ENCODE data around the gene KIRREL1.

The KIRREL1 gene

DNA sequence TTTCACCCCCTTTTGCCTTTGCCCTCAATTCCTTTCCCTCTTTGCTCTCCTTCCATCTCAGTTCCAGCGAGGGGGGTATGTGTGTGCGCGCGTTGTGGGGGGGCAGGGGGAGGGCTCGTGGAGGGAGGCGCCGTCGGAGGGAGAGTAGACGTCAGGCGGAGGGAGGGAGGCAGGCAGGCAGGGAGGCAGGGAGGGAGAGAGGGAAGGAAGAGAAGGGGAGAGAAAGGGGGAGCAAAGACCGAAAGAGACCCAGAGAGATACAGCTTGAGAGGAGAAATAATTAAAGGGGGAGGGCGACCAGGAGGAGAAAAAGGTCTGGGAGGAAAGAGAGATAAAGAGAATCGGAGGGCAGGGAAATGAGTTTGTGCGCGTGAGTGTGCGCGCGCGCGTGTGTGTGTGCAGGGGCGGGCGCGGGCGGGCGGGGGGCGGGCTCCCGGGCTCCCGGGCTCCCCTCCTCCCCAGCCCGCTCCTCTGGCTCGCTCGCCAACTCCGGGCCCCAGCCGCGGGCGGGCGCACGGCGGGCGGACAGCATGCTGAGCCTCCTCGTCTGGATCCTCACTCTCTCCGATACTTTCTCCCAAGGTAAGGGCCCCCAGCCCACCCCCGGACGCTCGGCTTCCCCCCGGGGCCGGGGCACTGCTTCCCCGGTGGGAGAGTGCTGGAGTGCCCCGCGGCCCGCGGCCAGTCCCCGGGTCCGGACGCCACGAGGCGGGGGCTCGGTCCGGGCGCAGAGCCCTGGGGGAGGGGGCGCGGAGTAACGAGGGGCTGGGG, at the start of gene KIRREL1:
KIRREL1 (plus strand) TSS at position 499 of the 771 bp plus-strand sequence; CDS start at position 531, 32 bp downstream.
- no peak for DNase-seq

DNA sequence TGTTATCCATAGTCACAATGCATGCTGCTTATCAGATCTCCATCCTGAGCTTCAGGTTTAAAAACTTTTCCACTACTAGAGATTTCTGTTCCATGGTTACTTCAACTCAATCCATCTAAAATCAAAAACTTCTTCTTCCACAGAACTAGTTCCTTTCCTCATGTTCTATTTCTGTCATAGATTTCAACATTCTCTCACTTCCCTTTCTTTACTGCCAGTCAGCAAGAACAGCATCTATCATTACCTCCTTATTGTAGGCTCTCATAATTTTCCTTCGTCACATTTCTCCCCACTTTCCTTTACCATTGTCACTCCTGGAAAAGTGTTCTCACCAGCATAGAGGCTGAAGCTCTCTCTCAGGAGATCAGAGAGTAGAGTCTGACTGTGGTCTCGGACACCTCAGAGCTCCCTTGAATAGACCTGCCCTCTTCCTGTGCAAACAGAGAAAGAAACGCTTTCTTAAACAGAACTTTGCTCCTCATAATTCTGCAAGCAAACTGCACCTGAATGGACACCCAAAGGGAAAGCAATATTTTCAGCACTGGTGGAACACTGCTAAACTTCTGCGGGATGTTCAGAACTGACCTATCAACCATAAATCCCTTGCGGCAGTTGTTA, 48.7 kb upstream of the KIRREL1 start:
- DNase-seq: no peak

- DNase-seq: peak; percentile 4 to 36
These were observed 45.0 kb upstream of the KIRREL1 start for GRCh38 chr1:157948312-157949073.

DNA sequence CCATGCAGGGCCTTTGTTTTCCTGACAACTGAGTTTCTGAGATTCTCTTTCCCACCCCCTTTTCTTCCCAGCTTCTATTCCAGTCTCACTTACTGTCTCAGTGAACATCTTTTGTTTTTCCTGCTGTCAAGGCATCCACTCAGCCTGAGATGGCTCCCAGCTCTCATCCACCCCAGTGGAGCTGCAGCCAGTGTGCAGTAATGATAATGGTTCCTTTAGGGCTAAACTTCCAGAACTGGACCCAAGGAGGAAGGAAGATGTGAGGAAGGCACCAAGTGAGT, 44.4 kb upstream of the KIRREL1 start:
- DNase-seq: no peak

DNA sequence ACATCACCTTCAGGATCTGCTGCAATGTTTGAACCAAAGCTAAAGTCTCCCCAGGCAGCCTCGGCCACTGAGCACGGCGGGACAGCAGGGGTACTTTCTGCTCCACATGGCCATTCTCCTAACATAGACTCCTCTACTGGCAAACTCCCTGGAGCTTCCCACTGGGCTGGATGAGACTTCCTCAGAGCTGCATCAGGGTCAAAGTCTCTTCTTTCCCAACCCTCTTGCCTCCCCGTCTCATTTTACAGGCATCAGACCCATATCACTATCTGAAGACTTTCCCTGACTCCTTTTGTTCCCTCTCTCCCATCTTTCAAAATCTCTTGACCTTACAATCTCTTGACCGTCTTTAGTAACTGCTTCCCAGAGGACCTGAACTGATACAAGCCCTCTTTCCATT, 42.2 kb upstream of the KIRREL1 start:
- no peak for DNase-seq

DNA sequence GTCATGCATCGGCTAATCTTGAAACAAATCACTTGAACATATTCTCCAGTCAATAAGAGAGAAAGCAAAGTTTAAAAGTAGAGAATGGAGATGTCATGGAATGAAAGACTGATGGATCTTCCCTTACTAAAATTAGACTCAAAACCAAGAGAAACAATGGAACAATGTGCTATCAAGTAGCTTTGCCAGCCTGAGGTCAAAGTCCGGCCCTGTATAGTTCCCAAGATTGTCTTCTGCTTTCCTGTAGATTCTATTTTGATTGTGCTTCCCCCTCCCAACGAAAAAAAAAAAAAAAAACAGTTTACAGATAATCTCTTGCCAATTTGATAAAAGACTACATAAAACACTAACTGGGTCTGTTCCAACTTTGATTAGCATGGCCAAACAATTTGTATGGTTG, 40.8 kb upstream of the KIRREL1 start:
- DNase-seq: no peak

DNA sequence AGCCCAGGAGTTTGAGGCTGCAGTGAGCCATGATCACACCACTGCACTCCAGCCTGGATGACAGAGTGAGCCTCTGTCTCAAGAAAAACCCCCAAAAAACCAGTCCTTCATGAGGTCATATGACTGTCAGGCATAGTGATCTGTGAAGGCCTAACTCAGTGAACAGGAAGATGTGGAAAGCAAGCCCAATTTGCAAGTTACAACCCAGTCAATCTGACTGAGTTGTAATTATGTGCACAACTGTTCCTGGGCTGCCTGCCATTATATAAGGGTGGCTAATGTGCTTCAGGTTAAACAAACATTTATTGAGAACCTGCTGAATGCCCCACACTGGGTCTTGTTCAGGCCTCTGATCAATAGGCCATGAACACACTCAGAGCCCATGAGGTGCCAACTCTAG, 38.2 kb upstream of the KIRREL1 start:
- DNase-seq: no peak

- DNase-seq: peak in 1 of 2 donors; percentile 7
These were observed 37.6 kb upstream of the KIRREL1 start for GRCh38 chr1:157955857-157956256.

DNA sequence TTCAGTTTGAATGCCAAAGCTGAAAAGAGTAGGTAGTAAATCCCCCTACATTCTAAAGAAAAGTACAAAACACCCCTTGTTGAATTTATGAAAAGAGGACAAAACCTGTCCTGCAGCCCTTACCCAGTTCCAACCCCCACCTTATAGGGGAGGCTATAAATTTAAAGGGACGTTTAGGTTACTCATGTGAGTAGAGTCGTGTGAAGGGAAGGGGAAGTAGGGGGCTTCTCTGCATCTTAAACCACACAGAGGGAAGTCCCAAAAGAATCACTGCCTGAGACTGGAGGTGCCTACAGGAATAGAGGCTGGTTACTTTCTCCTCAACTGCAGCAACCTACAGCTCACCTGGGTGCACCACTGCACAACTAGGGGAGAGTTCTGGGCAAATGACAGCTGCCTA, 36.7 kb upstream of the KIRREL1 start:
- no peak for DNase-seq

DNA sequence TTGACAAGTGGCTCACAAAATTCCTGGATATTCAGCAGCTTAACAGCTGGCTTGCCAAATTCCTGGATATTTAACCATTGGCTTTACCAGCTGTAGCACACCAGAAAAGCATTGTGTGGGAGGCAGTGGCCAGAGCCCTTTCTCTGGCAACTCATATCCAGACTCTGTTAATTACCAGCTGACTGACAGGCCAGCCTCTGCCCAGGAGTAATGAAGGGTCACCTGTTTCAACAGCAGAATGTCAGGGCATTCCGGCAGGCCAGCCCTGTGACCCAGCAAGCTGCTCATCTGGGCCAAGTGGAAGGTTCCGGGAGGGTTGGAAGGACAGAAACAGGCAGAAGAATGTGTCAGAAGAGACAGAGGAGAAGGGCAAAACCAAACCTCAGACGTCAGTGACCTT, 35.2 kb upstream of the KIRREL1 start:
- no peak for DNase-seq

DNA sequence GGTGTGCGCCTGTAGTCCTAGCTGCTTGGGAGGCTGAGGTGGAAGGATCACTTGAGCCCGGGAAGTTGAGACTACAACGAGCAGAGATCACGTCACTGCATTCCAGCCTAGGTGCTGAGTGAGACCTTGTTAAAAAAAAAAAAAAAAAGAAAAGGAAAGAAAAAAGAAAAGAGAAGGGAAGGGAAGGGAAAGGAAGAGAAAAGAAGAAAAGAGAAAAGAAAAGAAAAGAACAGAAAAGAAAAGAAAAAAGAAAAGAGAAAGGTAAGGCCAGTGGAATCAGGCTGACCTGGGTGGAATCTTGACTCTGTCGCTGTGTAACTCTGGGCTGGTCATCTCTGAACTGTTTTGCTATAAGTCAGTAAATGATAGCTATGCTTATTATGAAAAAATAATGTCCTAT, 33.7 kb upstream of the KIRREL1 start:
- no peak for DNase-seq

DNA sequence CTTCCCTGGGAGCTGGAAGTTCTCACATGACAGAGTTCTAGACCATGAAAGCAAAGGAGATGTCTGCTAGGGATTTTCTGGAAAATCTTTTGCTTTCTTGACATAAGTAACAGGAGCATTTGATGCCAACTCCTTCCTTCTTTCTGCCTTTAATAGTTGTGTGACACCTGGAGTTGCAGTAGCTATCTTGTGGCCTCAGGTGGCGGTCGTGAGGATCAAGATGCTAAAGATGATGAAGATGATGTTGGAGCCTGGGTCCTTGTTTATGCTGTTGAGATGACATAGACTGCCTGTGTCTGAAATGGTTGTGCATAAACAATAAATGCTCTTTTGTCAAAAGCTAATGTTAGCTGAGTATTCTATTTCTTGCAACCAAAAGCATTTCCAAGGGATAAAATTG, 32.7 kb upstream of the KIRREL1 start:
- no peak for DNase-seq

- DNase-seq: no peak
These were observed 31.4 kb upstream of the KIRREL1 start for GRCh38 chr1:157961805-157962762.

GRCh38 chr1:157963713-157964112, 29.7 kb upstream of the KIRREL1 start:
- peak; percentile 38 to 40 for DNase-seq

DNA sequence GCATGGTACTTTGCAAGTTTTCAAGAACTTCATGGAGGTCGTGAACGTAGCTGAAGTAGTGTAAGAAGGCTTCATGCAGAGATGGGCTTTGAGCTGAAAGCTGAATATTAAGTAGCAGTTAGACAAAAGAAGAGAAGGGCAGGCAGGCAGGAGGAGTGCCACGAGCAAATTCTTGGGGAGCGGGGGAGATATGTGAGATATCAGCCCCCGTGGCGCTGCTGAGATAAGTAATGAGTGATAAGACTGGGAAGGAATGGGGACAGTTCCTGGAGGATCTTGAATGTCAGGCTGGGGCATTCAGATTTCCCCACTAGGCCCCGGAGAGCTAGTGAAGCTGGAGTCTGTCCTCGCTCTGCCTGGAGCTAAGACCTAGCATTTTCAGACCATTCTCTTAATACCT, 27.9 kb upstream of the KIRREL1 start:
- no peak for DNase-seq

DNA sequence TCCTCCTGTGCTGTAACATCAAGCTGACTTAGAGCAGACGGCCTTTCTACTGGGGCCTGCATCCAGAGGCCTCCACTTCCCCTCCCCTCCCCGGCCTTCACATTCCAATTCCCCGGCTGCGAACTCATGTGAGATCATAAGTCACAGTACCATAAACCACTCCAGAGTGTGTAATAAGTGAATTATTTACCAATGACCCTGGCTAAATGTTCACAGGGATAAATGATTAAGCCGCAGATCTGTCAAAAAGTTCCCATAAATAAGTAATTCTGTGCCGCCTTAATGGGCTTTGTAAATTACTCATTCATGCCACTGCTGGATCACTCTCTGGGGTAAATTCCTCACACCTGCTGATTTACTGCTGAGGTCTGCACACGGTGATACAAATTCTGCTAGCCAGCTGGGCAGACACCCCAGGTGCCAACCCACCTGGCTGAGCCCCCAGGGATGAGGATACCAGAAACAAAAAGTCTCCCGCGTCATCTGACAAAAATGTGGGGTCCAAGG, 27.4 kb upstream of the KIRREL1 start:
- DNase-seq: no peak

- DNase-seq: no peak
These were observed 26.2 kb upstream of the KIRREL1 start for GRCh38 chr1:157967205-157967604.

GRCh38 chr1:157968508-157968907, 24.9 kb upstream of the KIRREL1 start:
- DNase-seq: no peak

GRCh38 chr1:157968946-157969345, 24.5 kb upstream of the KIRREL1 start:
- no peak for DNase-seq

DNA sequence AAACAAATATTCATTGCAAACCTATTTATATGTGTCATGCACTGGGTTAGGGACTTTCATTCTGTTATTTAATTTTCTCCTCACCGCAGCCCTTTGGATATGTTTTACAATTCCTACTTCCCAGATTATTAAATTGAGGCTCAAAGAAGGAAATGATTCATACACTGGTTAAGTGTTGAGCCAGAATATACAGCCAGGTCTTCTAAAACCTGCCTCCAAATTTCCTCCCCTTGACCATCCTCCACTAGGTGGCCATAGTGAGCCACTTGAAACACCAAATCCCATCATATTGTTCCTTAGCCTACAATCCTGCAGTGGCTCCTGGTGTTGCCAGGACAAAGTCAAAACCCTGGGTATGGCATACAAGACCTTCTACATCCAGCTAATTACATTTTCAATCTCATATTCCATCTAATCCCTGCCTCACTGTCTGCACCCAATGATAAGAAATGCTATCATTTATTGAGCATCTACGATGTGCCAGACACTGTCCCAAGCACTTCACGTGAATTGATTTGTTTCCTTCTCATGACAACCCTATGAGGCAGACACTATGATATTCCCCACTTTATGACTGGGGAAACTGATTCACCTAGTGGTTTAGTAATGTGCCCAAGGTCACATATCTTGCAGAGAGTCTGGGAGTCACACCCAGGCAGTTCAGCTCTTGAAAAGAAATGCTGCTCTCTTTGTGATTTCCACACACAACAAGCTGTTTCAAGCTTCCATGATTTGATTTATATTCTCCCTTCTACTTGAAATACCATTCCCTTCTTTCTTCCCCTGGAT, 23.6 kb upstream of the KIRREL1 start:
- DNase-seq: no peak

DNA sequence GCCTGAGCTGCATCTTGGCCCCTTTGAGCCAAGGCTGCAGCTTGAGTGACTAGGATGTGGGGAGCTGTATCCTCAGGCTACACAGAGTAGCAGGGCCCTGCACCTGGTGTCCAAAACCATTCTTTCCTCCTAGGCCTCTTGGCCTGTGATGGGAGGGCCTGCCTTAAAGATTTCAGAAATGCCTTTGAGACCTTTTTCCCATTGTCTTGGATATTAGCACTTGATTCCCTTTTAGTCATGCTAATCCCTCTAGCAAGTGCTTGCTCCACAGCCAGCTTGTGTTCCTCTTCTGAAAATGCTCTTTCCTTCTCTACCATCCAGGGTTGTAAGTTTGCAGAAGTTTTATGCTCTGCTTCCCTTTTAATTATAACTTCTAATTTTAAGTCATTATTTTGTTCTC, 21.7 kb upstream of the KIRREL1 start:
- DNase-seq: no peak

All from CD4-positive, alpha-beta T cell treated with Interleukin-1 beta for 1 hour (primary cell).